K562 (cell line): ENCODE measurements around the gene AFF2. TPM values are rescaled to one million over a fixed set of nuclear protein-coding genes. Genes with fewer than 3 reads are reported as not detected.
A peak's percentile ranks its signal among the peaks of the same experiment; 100 is the strongest.

Experiments used
- ATAC-seq: fragments of 200-7000 bp; cut with Tn5 transposase; 3 replicates; pipeline ENCODE4 v1.9.1; 2020; ENCODE audit warnings: moderate library complexity
- BruUV-seq: library from RNA; stranded (reverse); fragments of 400-500 nt; replicated peaks from 2 replicates; lab custom pipeline; 2021; lab: Mats Ljungman, UMichigan
- CTCF ChIA-PET: fragments of 300-600 bp; formaldehyde crosslinking; extraction: SDS; loops from one replicate; lab custom pipeline; 2021; ENCODE audit warnings: low intra/inter-chr PET ratio; lab: Yijun Ruan, JAX
- POLR2A ChIA-PET: fragments of 300-600, 350-650 bp; sonication (Branson Sonifier 250); formaldehyde crosslinking; extraction: SDS; loops from one replicate; lab custom pipeline; 2021; ENCODE audit warnings: antibody characterized with exemption, inconsistent platforms; lab: Yijun Ruan, JAX
- DNase-seq, 4 experiments: peaks; one replicate each; pipeline versions ENCODE4 v3.0.0 to v3.0.0-alpha.2; 2011 to 2018; ENCODE audit warnings: low spot score in 3 of 4, mixed read lengths in 3 of 4; ENCODE audit errors: extremely low read depth in 1 of 4
- FAIRE-seq: peaks from 2 replicates; lab custom pipeline; 2011; peaks lifted over from hg19 to GRCh38; lab: Jason Lieb, UNC
- H2AFZ ChIP-seq: 2 replicates; pipeline ENCODE4 v1.6.0; 2011; ENCODE audit warnings: low read depth, low read length, control low read depth, inconsistent platforms
- H3K27ac ChIP-seq: fragments of 200-600 bp; 3 replicates; pipeline ENCODE4 v1.8.0; 2011; ENCODE audit warnings: low read depth, mild to moderate bottlenecking, control low read depth, inconsistent platforms, low read length, moderate library complexity, mixed read lengths; ENCODE audit errors: extremely low read depth
- H3K27me3 ChIP-seq, 2 experiments: fragments of 300-600 bp in 1 of 2; 2 replicates in 1 of 2; 3 replicates in 1 of 2; pipeline versions ENCODE4 v1.6.0 to v1.8.0; 2011; ENCODE audit warnings: inconsistent platforms in 2 of 2, low read length in 2 of 2, mild to moderate bottlenecking in 1 of 2, mixed read lengths in 1 of 2, moderate library complexity in 1 of 2; ENCODE audit not compliant: control insufficient read depth in 2 of 2, insufficient read depth in 2 of 2
- H3K36me3 ChIP-seq: fragments of 300-600 bp; 3 replicates; pipeline ENCODE4 v1.8.0; 2011; ENCODE audit warnings: mild to moderate bottlenecking, low read length, inconsistent platforms; ENCODE audit not compliant: control insufficient read depth, insufficient read depth
- H3K4me1 ChIP-seq, 2 experiments: fragments of 200-600 bp in 1 of 2; replicated peaks in 1 of 2; 2 replicates in 1 of 2; 3 replicates in 1 of 2; pipeline versions ENCODE4 v1.5.1 to v1.8.0; 2011; ENCODE audit warnings: inconsistent platforms in 2 of 2, low read length in 2 of 2, mild to moderate bottlenecking in 1 of 2, mixed read lengths in 1 of 2, moderate library complexity in 1 of 2; ENCODE audit not compliant: control insufficient read depth in 2 of 2, insufficient read depth in 2 of 2
- H3K4me2 ChIP-seq: 2 replicates; pipeline ENCODE4 v1.6.1; 2011; ENCODE audit warnings: low read length, control low read depth, inconsistent platforms, mixed read lengths; ENCODE audit not compliant: insufficient read depth
- H3K4me3 ChIP-seq: fragments of 200-600 bp; sonication (generic), shearing (Covaris generic); 2 replicates; pipeline ENCODE4 v1.5.1; 2016; ENCODE audit warnings: control low read depth, inconsistent platforms
- H3K79me2 ChIP-seq: fragments of 200-600 bp; 3 replicates; pipeline ENCODE4 v1.8.0; 2011; ENCODE audit warnings: low read length, inconsistent platforms; ENCODE audit not compliant: control insufficient read depth, insufficient read depth
- H3K9ac ChIP-seq, 2 experiments: 2 replicates each; pipeline versions ENCODE4 v1.6.0 to v1.6.1; 2011; ENCODE audit warnings: low read depth in 2 of 2, low read length in 2 of 2, control low read depth in 1 of 2, inconsistent platforms in 1 of 2, mild to moderate bottlenecking in 1 of 2, mixed read lengths in 1 of 2; ENCODE audit not compliant: insufficient read depth in 1 of 2
- H3K9me1 ChIP-seq: one replicate; pipeline ENCODE4 v1.6.0; 2011; ENCODE audit warnings: inconsistent platforms, mild to moderate bottlenecking, low read length, moderate library complexity; ENCODE audit not compliant: control insufficient read depth, insufficient read depth
- H3K9me3 ChIP-seq: replicated peaks from 2 replicates; pipeline ENCODE4 v1.5.1; 2011; ENCODE audit warnings: low read depth, low read length, inconsistent platforms; ENCODE audit not compliant: control insufficient read depth, insufficient read depth
- H4K20me1 ChIP-seq: replicated peaks from 2 replicates; pipeline ENCODE4 v1.6.1; 2011; ENCODE audit warnings: low read length, inconsistent platforms, mixed read lengths; ENCODE audit not compliant: control insufficient read depth, insufficient read depth
- BCOR ChIP-seq: fragments of 450-650 bp; IDR thresholded peaks from 2 replicates; pipeline ENCODE4 v1.6.1; 2016
- CTCF ChIP-seq, 3 experiments: IDR thresholded peaks in 2 of 3; conservative IDR thresholded peaks in 1 of 3; 2 replicates each; pipeline ENCODE4 v1.5.1; 2011 to 2012; ENCODE audit warnings: low read length in 3 of 3, mild to moderate bottlenecking in 3 of 3, control low read depth in 2 of 3, improper control_type of control experiment in 1 of 3, inconsistent platforms in 1 of 3, low read depth in 1 of 3, mixed read lengths in 1 of 3, moderate library complexity in 1 of 3; ENCODE audit not compliant: insufficient read depth in 2 of 3
- E2F4 ChIP-seq: sonication (generic); formaldehyde crosslinking; IDR thresholded peaks from 2 replicates; pipeline ENCODE4 v1.8.0; 2022; ENCODE audit warnings: mild to moderate bottlenecking, low read depth, missing genetic modification reagents
- FOXM1 ChIP-seq, 2 experiments: fragments of 450-650 bp in 1 of 2; sonication (generic) in 1 of 2; formaldehyde crosslinking in 1 of 2; IDR thresholded peaks; 2 replicates each; pipeline versions ENCODE4 v1.6.1 to v1.9.0; 2017 to 2022; ENCODE audit warnings: low read depth in 2 of 2, mild to moderate bottlenecking in 2 of 2, missing genetic modification reagents in 1 of 2, moderate library complexity in 1 of 2
- MLX ChIP-seq, 2 experiments: fragments of 450-650 bp in 1 of 2; sonication (generic) in 1 of 2; formaldehyde crosslinking; conservative IDR thresholded peaks; 2 replicates each; pipeline versions ENCODE4 v1.4.0 to v1.8.1; 2020 to 2022; ENCODE audit warnings: mild to moderate bottlenecking in 1 of 2, missing genetic modification reagents in 1 of 2
- NR3C1 ChIP-seq: sonication (generic); formaldehyde crosslinking; IDR thresholded peaks from 2 replicates; pipeline ENCODE4 v1.8.1; 2022; ENCODE audit warnings: missing genetic modification reagents
- RAD21 ChIP-seq, 2 experiments: fragments of 250-450 bp in 1 of 2; fragments of 450-650 bp in 1 of 2; sonication (Bioruptor Pico) in 1 of 2; formaldehyde crosslinking in 1 of 2; IDR thresholded peaks in 1 of 2; conservative IDR thresholded peaks in 1 of 2; 2 replicates each; pipeline versions ENCODE4 v1.4.0 to v1.8.0; 2020 to 2022; ENCODE audit warnings: mild to moderate bottlenecking in 2 of 2, moderate library complexity in 1 of 2
- ZBTB43 ChIP-seq: sonication (generic); formaldehyde crosslinking; IDR thresholded peaks from 2 replicates; pipeline ENCODE4 v1.8.0; 2023; ENCODE audit warnings: mild to moderate bottlenecking, missing genetic modification reagents
- ZC3H11A ChIP-seq: IDR thresholded peaks from 2 replicates; pipeline ENCODE4 v1.6.1; 2012; ENCODE audit warnings: low read depth, low read length, improper control_type of control experiment
- ZFP36 ChIP-seq: fragments of 150-350 bp; IDR thresholded peaks from 2 replicates; pipeline ENCODE4 v1.6.1; 2018; ENCODE audit warnings: low read length, low read depth; ENCODE audit not compliant: partially characterized antibody
- WGBS: fragments of 100-300 bp; shearing (Covaris generic); methylation state at CpG from one replicate; pipeline ENCODE4 v1.1.6; 2016; ENCODE audit warnings: low coverage, mixed read lengths; ENCODE audit not compliant: insufficient coverage; ENCODE audit errors: missing lambda C conversion rate; 5-methylcytosine and 5-hydroxymethylcytosine counted together
- in situ Hi-C: fragments of 300-500 bp; cut with MboI; formaldehyde crosslinking; loops from 4 replicates; pipeline ENCODE4 v1.15.0; 2018; ENCODE audit warnings: inconsistent platforms, mixed read lengths
- intact Hi-C: fragments of 100-400 bp; cut with micrococcal nuclease; formaldehyde crosslinking; loops from 2 replicates; pipeline ENCODE4 v1.14.2; 2022
- polyA plus RNA-seq, 8 experiments: library from polyadenylated mRNA; depleted of rRNA in 4 of 8; stranded (reverse) in 5 of 8; unstranded in 3 of 8; fragments of >200 nt; fragmentation: Nextera tagmentation in 2 of 8; fragmentation: Illumina TruSeq in 1 of 8; extraction: Ambion mirVana in 2 of 8; extraction: Trizol in 1 of 8; gene quantifications; 2 replicates each; pipeline versions ENCODE4 v1.2.1 to v1.2.3, GENCODE V29; 2011 to 2014; ENCODE audit warnings: inconsistent platforms in 1 of 8, missing spikeins in 1 of 8
- total RNA-seq, 7 experiments: library from RNA; depleted of rRNA in 6 of 7; stranded (reverse); fragments of >200 nt in 6 of 7; fragmentation: Illumina TruSeq in 2 of 7; extraction: Trizol in 2 of 7; gene quantifications; 2 replicates each; pipeline versions ENCODE4 v1.2.1 to v1.2.3, GENCODE V29; 2011 to 2021; ENCODE audit warnings: low replicate concordance in 1 of 7

The AFF2 gene
- total and polyA plus RNA-seq, 9 of the 15 experiments (the other 6 are each of a cell fraction or from before 2014, with no cell fraction given) = 0.01 to 0.20 (median 0.07) TPM

- H3K9me1 ChIP-seq = no peaks in the 10 kb centered on the region
- no peak for FAIRE-seq
- no peaks in the 10 kb centered on the region for H4K20me1 ChIP-seq
- H3K27me3 ChIP-seq = no peaks in the 10 kb centered on the region
- peak in 1 of 2 experiments; percentile 9; a peak in 1 of 4 replicates for TF ChIP-seq RAD21 (CRISPR knock-in tag; conservative IDR thresholded peaks at IDR 0.05 in 1 of 2, IDR thresholded peaks at IDR 0.05 in 1 of 2)
- TF ChIP-seq E2F4 (CRISPR knock-in tag) = no peak
- no peaks in the 10 kb centered on the region for H3K79me2 ChIP-seq
- WGBS = 7% methylated on average over 2 of the region's 2 CpGs
- H3K27ac ChIP-seq = no peak overlapping the region
- no peaks in the 10 kb centered on the region for H3K36me3 ChIP-seq
- H3K9ac ChIP-seq = no peak overlapping the region
- no peak overlapping the region for H3K4me3 ChIP-seq
- H2AFZ ChIP-seq = no peak overlapping the region
- no TSS peak for BruUV-seq
- ChIA-PET POLR2A (interaction anchor here (0.6 kb wide), 1 partner anchor 180 kb away, joined by 3 read pairs; no protein-coding TSS in a partner anchor), CTCF (no interaction called here)
- in situ Hi-C loops (no loop called here), intact Hi-C loops (no loop called here)
- peak in 1 of 4 experiments; percentile 0 for DNase-seq
- no peak overlapping the region for H3K4me2 ChIP-seq
- H3K9me3 ChIP-seq = no peaks in the 10 kb centered on the region
- no peak for ATAC-seq
- no peaks in the 10 kb centered on the region for H3K4me1 ChIP-seq
These were observed 504.5 kb downstream of the AFF2 start for GRCh38 chrX:149004936-149005335.

GRCh38 chrX:149006235-149006634, 505.8 kb downstream of the AFF2 start:
- ChIA-PET CTCF (no interaction called here), POLR2A (no interaction called here)
- intact Hi-C loops = no loop called here
- H3K9ac ChIP-seq = no peak overlapping the region
- no TSS peak for BruUV-seq
- H3K36me3 ChIP-seq = no peaks in the 10 kb centered on the region
- in situ Hi-C loops = no loop called here
- H4K20me1 ChIP-seq = no peaks in the 10 kb centered on the region
- H3K4me3 ChIP-seq = no peak overlapping the region
- no peaks in the 10 kb centered on the region for H3K4me1 ChIP-seq
- ATAC-seq (no peak), DNase-seq (no peak), FAIRE-seq (no peak)
- WGBS = 5% methylated on average over 3 of the region's 3 CpGs
- no peak overlapping the region for H3K4me2 ChIP-seq
- no peak overlapping the region for H2AFZ ChIP-seq
- no peaks in the 10 kb centered on the region for H3K27me3 ChIP-seq
- H3K9me1 ChIP-seq = no peaks in the 10 kb centered on the region
- no peaks in the 10 kb centered on the region for H3K9me3 ChIP-seq
- H3K79me2 ChIP-seq = no peaks in the 10 kb centered on the region
- no peak overlapping the region for H3K27ac ChIP-seq
- TF ChIP-seq ZC3H11A = no peak
- no peak for TF ChIP-seq ZFP36
- TF ChIP-seq FOXM1 (IDR thresholded peaks at IDR 0.05; ENCODE audit: low read depth) = no peak
- no peak for TF ChIP-seq FOXM1 (CRISPR knock-in tag; IDR thresholded peaks at IDR 0.05; ENCODE audit: low read depth)
- no peak for TF ChIP-seq BCOR
- no peak for TF ChIP-seq ZBTB43
- TF ChIP-seq CTCF (IDR thresholded peaks at IDR 0.05 in 2 of 3, conservative IDR thresholded peaks at IDR 0.05 in 1 of 3; ENCODE audit: insufficient read depth in 2 of 3, low read depth in 1 of 3, low read length in 3 of 3) = no peak
- TF ChIP-seq MLX (CRISPR knock-in tag; conservative IDR thresholded peaks at IDR 0.05) = no peak
- TF ChIP-seq NR3C1 = no peak
